Transverse colon (tissue), 4 donors: Measurements from ENCODE around the gene PDZD2.

Experiments
- POLR2A ChIP-seq: fragments of 450-650 bp; IDR thresholded peaks from one replicate; pipeline ENCODE4 v1.6.1; 2016; ENCODE audit warnings: antibody characterized with exemption, mild to moderate bottlenecking, moderate library complexity
- POLR2AphosphoS5 ChIP-seq, 3 donors: sonication (generic); formaldehyde crosslinking; IDR thresholded peaks; one replicate each; pipeline ENCODE4 v1.6.1; 2016; ENCODE audit warnings: antibody characterized with exemption in 3 of 3
- TF ChIP-seq, protein P1 (sequence below), 5 experiments: fragments of 200-600 bp in 3 of 5; fragments of 450-650 bp in 2 of 5; sonication (generic) in 3 of 5; IDR thresholded peaks; 1 replicate in 2 of 5; 2 replicates in 3 of 5; pipeline ENCODE4 v1.5.1; 2016 to 2017; ENCODE audit warnings: antibody characterized with exemption in 5 of 5, inconsistent platforms in 3 of 5, mild to moderate bottlenecking in 2 of 5, moderate library complexity in 1 of 5

- TF ChIP-seq POLR2A = no peak
- TF ChIP-seq, protein P1, sequence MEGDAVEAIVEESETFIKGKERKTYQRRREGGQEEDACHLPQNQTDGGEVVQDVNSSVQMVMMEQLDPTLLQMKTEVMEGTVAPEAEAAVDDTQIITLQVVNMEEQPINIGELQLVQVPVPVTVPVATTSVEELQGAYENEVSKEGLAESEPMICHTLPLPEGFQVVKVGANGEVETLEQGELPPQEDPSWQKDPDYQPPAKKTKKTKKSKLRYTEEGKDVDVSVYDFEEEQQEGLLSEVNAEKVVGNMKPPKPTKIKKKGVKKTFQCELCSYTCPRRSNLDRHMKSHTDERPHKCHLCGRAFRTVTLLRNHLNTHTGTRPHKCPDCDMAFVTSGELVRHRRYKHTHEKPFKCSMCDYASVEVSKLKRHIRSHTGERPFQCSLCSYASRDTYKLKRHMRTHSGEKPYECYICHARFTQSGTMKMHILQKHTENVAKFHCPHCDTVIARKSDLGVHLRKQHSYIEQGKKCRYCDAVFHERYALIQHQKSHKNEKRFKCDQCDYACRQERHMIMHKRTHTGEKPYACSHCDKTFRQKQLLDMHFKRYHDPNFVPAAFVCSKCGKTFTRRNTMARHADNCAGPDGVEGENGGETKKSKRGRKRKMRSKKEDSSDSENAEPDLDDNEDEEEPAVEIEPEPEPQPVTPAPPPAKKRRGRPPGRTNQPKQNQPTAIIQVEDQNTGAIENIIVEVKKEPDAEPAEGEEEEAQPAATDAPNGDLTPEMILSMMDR (IDR thresholded peaks at IDR 0.05) = no peak
- no peak for TF ChIP-seq POLR2AphosphoS5 (IDR thresholded peaks at IDR 0.05)
These were observed 297.8 kb downstream of the PDZD2 start for GRCh38 chr5:31936683-31937082.
